H1 (cell line): ENCODE measurements around the gene MARK3. TPM values are rescaled to one million over a fixed set of nuclear protein-coding genes. Genes with fewer than 3 reads are reported as not detected.

Experiments used
- CTCF ChIA-PET: fragments of 300-600 bp; sonication (Branson Sonifier 250); formaldehyde crosslinking; loops from one replicate; lab custom pipeline; 2021; ENCODE audit not compliant: partially characterized antibody; lab: Charles Lee
- POLR2A ChIA-PET: fragments of 300-600 bp; sonication (Branson Sonifier 250); formaldehyde crosslinking; loops from one replicate; lab custom pipeline; 2021; ENCODE audit warnings: inconsistent platforms; ENCODE audit not compliant: partially characterized antibody; lab: Charles Lee
- DNase-seq, 2 experiments: peaks; one replicate each; pipeline versions ENCODE4 v3.0.0 to v3.0.0-alpha.2; 2010 to 2022; ENCODE audit warnings: low spot score in 2 of 2, low read depth in 1 of 2, mixed read lengths in 1 of 2
- FAIRE-seq: peaks from 2 replicates; lab custom pipeline; 2011; peaks lifted over from hg19 to GRCh38; lab: Jason Lieb, UNC
- H2AFZ ChIP-seq: 2 replicates; pipeline ENCODE4 v1.8.1; 2012; ENCODE audit warnings: low read length, inconsistent platforms
- H2AK5ac ChIP-seq: 2 replicates; pipeline ENCODE4 v1.6.1; 2013; ENCODE audit warnings: low read depth, low read length
- H2BK120ac ChIP-seq: replicated peaks from 2 replicates; pipeline ENCODE3; 2013; ENCODE audit warnings: low read depth, low read length, inconsistent platforms
- H2BK12ac ChIP-seq: 2 replicates; pipeline ENCODE4 v1.6.1; 2013; ENCODE audit warnings: low read depth, low read length
- H2BK15ac ChIP-seq: 2 replicates; pipeline ENCODE4 v1.6.1; 2013; ENCODE audit warnings: low read length
- H2BK20ac ChIP-seq: 2 replicates; pipeline ENCODE4 v1.6.1; 2013; ENCODE audit warnings: low read length
- H2BK5ac ChIP-seq: 2 replicates; pipeline ENCODE4 v1.6.1; 2013; ENCODE audit warnings: low read depth, low read length
- H3K14ac ChIP-seq: 2 replicates; pipeline ENCODE4 v1.6.1; 2013; ENCODE audit warnings: inconsistent platforms; ENCODE audit not compliant: insufficient read length
- H3K18ac ChIP-seq: 2 replicates; pipeline ENCODE4 v1.6.1; 2013; ENCODE audit warnings: low read length; ENCODE audit errors: extremely low read depth
- H3K23ac ChIP-seq: 2 replicates; pipeline ENCODE4 v1.6.1; 2013; ENCODE audit warnings: inconsistent platforms; ENCODE audit not compliant: insufficient read length
- H3K23me2 ChIP-seq: 2 replicates; pipeline ENCODE4 v1.6.1; 2013; ENCODE audit warnings: low read depth, low read length
- H3K27ac ChIP-seq: 2 replicates; pipeline ENCODE4 v1.6.1; 2011; ENCODE audit warnings: low read depth, low read length, inconsistent platforms
- H3K27me3 ChIP-seq, 4 experiments: replicated peaks in 1 of 4; 1 replicate in 1 of 4; 2 replicates in 3 of 4; pipeline versions ENCODE4 v1.6.1 to v1.8.1; 2011 to 2013; ENCODE audit warnings: low read length in 3 of 4, mild to moderate bottlenecking in 3 of 4, inconsistent platforms in 2 of 4, mixed read lengths in 2 of 4, moderate library complexity in 1 of 4; ENCODE audit not compliant: control insufficient read depth in 3 of 4, insufficient read depth in 3 of 4; ENCODE audit errors: extremely low read depth in 1 of 4
- H3K36me3 ChIP-seq, 4 experiments: 2 replicates each; pipeline versions ENCODE4 v1.6.1 to v1.8.1; 2011 to 2013; ENCODE audit warnings: mild to moderate bottlenecking in 4 of 4, low read length in 3 of 4, moderate library complexity in 2 of 4, control low read depth in 1 of 4, inconsistent platforms in 1 of 4; ENCODE audit not compliant: insufficient read depth in 4 of 4, control insufficient read depth in 2 of 4
- H3K4ac ChIP-seq: replicated peaks from 2 replicates; pipeline ENCODE3; 2013; ENCODE audit warnings: low read length, low read depth, mixed read lengths, inconsistent platforms; ENCODE audit not compliant: insufficient read length
- H3K4me1 ChIP-seq, 4 experiments: replicated peaks in 1 of 4; 1 replicate in 1 of 4; 2 replicates in 3 of 4; pipeline versions ENCODE4 v1.6.1 to v1.8.1; 2011 to 2013; ENCODE audit warnings: low read length in 3 of 4, inconsistent platforms in 2 of 4, mixed read lengths in 1 of 4; ENCODE audit not compliant: insufficient read depth in 4 of 4, control insufficient read depth in 3 of 4
- H3K4me2 ChIP-seq, 2 experiments: 2 replicates each; pipeline versions ENCODE4 v1.6.1 to v1.8.1; 2011 to 2013; ENCODE audit warnings: low read depth in 2 of 2, low read length in 2 of 2, control low read depth in 1 of 2, inconsistent platforms in 1 of 2, mild to moderate bottlenecking in 1 of 2; ENCODE audit not compliant: insufficient read depth in 1 of 2
- H3K4me3 ChIP-seq, 4 experiments: fragments of 200-600, 300-600 bp in 1 of 4; sonication (generic), shearing (Covaris generic), sonication (Bioruptor Twin) in 1 of 4; 2 replicates each; pipeline versions ENCODE4 v1.5.1 to v1.8.1; 2011 to 2016; ENCODE audit warnings: low read length in 4 of 4, low read depth in 3 of 4, control low read depth in 2 of 4, inconsistent platforms in 2 of 4, mild to moderate bottlenecking in 2 of 4, mixed read lengths in 1 of 4, moderate library complexity in 1 of 4; ENCODE audit not compliant: insufficient read depth in 2 of 4; ENCODE audit errors: extremely low read depth in 1 of 4
- H3K56ac ChIP-seq: replicated peaks from 2 replicates; pipeline ENCODE3; 2013; ENCODE audit warnings: low read depth, mild to moderate bottlenecking, mixed read lengths, low read length, inconsistent platforms; ENCODE audit not compliant: insufficient read length
- H3K79me1 ChIP-seq: 2 replicates; pipeline ENCODE4 v1.6.1; 2013; ENCODE audit warnings: low read depth, low read length, control low read depth
- H3K79me2 ChIP-seq, 2 experiments: 2 replicates each; pipeline versions ENCODE4 v1.6.1 to v1.8.1; 2012 to 2013; ENCODE audit warnings: low read length in 2 of 2, mild to moderate bottlenecking in 2 of 2, inconsistent platforms in 1 of 2; ENCODE audit not compliant: insufficient read depth in 2 of 2, control insufficient read depth in 1 of 2
- H3K9ac ChIP-seq, 4 experiments: replicated peaks in 1 of 4; 1 replicate in 1 of 4; 2 replicates in 3 of 4; pipeline versions ENCODE4 v1.6.1 to v1.8.1; 2011 to 2013; ENCODE audit warnings: low read depth in 3 of 4, low read length in 3 of 4, control low read depth in 2 of 4, mild to moderate bottlenecking in 2 of 4, moderate library complexity in 2 of 4, inconsistent platforms in 1 of 4; ENCODE audit errors: extremely low read depth in 1 of 4
- H3K9me3 ChIP-seq, 2 experiments: 2 replicates each; pipeline versions ENCODE4 v1.6.1 to v1.8.1; 2012 to 2013; ENCODE audit warnings: mild to moderate bottlenecking in 2 of 2, moderate library complexity in 2 of 2, control low read depth in 1 of 2, inconsistent platforms in 1 of 2, low read depth in 1 of 2, low read length in 1 of 2, mixed read lengths in 1 of 2; ENCODE audit not compliant: insufficient read depth in 2 of 2
- H4K20me1 ChIP-seq, 2 experiments: replicated peaks in 1 of 2; 2 replicates each; pipeline versions ENCODE3 to v1.8.1; 2011 to 2013; ENCODE audit warnings: inconsistent platforms in 2 of 2, low read length in 2 of 2, mild to moderate bottlenecking in 1 of 2; ENCODE audit not compliant: insufficient read depth in 2 of 2, control insufficient read depth in 1 of 2
- H4K5ac ChIP-seq: 2 replicates; pipeline ENCODE4 v1.6.1; 2013; ENCODE audit warnings: low read length, low read depth, mixed read lengths, inconsistent platforms; ENCODE audit not compliant: insufficient read length
- H4K8ac ChIP-seq: 2 replicates; pipeline ENCODE4 v1.8.0; 2013; ENCODE audit warnings: mild to moderate bottlenecking, moderate library complexity, low read length, inconsistent platforms; ENCODE audit not compliant: insufficient read depth; ENCODE audit errors: extremely low read depth
- H4K91ac ChIP-seq: replicated peaks from 2 replicates; pipeline ENCODE3; 2013; ENCODE audit warnings: low read length, mixed read lengths, inconsistent platforms; ENCODE audit not compliant: insufficient read length
- ASH2L ChIP-seq: fragments of 200-600, 300-600 bp; sonication (generic); IDR thresholded peaks from one replicate; pipeline ENCODE4 v1.7.1; 2017; ENCODE audit warnings: low read length
- CBX8 ChIP-seq: fragments of 300-800, 300-1000 bp; sonication (generic); IDR thresholded peaks from 2 replicates; pipeline ENCODE4 v1.7.1; 2016; ENCODE audit warnings: low read depth, low read length, borderline replicate concordance
- CEBPB ChIP-seq: IDR thresholded peaks from 2 replicates; pipeline ENCODE4 v1.6.1; 2012; ENCODE audit warnings: low read depth, low read length
- EZH2 ChIP-seq: fragments of 200-600 bp; sonication (generic); IDR thresholded peaks from 2 replicates; pipeline ENCODE4 v1.7.1; 2012; ENCODE audit warnings: low read depth, mild to moderate bottlenecking, moderate library complexity, low read length, inconsistent platforms; ENCODE audit not compliant: severe bottlenecking
- HDAC2 ChIP-seq, 2 experiments: fragments of 300-600 bp in 1 of 2; sonication (generic) in 1 of 2; IDR thresholded peaks; 2 replicates each; pipeline ENCODE4 v1.6.1; 2011 to 2012; ENCODE audit warnings: low read depth in 2 of 2, low read length in 2 of 2, mild to moderate bottlenecking in 2 of 2, moderate library complexity in 2 of 2, borderline replicate concordance in 1 of 2, inconsistent platforms in 1 of 2
- NANOG ChIP-seq: IDR thresholded peaks from 2 replicates; pipeline ENCODE4 v1.6.1; 2011; ENCODE audit warnings: low read length, low read depth, mild to moderate bottlenecking, inconsistent platforms; ENCODE audit not compliant: insufficient read depth, poor library complexity, severe bottlenecking
- POU5F1 ChIP-seq: IDR thresholded peaks from 2 replicates; pipeline ENCODE4 v1.6.1; 2011; ENCODE audit warnings: low read depth, mild to moderate bottlenecking, low read length, moderate library complexity
- RXRA ChIP-seq: IDR thresholded peaks from 2 replicates; pipeline ENCODE4 v1.6.1; 2011; ENCODE audit warnings: low read depth, mild to moderate bottlenecking, low read length, moderate library complexity; ENCODE audit not compliant: insufficient read depth
- TAF7 ChIP-seq: optimal IDR thresholded peaks from 2 replicates; pipeline ENCODE3; 2011; ENCODE audit warnings: low read depth, mild to moderate bottlenecking, inconsistent platforms, low read length, moderate library complexity, borderline replicate concordance
- WGBS, 2 experiments: shearing (Covaris generic) in 1 of 2; methylation state at CpG; one replicate each; pipeline versions ENCODE4 v1.1.6 to v1.1.7; 2013 to 2015; ENCODE audit warnings: low lambda C conversion rate in 2 of 2, mixed read lengths in 2 of 2, inconsistent platforms in 1 of 2, low coverage in 1 of 2, missing lambda C conversion rate in 1 of 2; ENCODE audit not compliant: insufficient replicate concordance in 2 of 2, insufficient coverage in 1 of 2, insufficient read length in 1 of 2; ENCODE audit errors: extremely low coverage in 1 of 2, missing lambda C conversion rate in 1 of 2; 5-methylcytosine and 5-hydroxymethylcytosine counted together
- polyA plus RNA-seq, 7 experiments: library from polyadenylated mRNA; depleted of rRNA in 3 of 7; stranded (reverse) in 5 of 7; unstranded in 2 of 7; fragments of >200 nt in 5 of 7; fragments of 200-250 nt in 2 of 7; gene quantifications; 1 replicate in 5 of 7; 2 replicates in 1 of 7; 4 replicates in 1 of 7; pipeline versions ENCODE4 v1.2.1 to v1.2.3, GENCODE V29; 2011 to 2013; ENCODE audit warnings: missing spikeins in 2 of 7, mixed read lengths in 2 of 7
- total RNA-seq: library from RNA; stranded (reverse); fragmentation: NEBNext Ultra II Directional; extraction: Animal tissue kit (Norgen Biotek cat#: 25700); gene quantifications from 2 replicates; pipeline ENCODE4 v1.2.1, GENCODE V29; 2021
- TF ChIP-seq, protein P1 (sequence below), 3 experiments: IDR thresholded peaks; 1 replicate in 2 of 3; 2 replicates in 1 of 3; pipeline versions ENCODE4 v1.5.1 to v1.6.1; 2011; ENCODE audit warnings: low read length in 3 of 3, mild to moderate bottlenecking in 3 of 3, inconsistent platforms in 2 of 3, low read depth in 1 of 3, moderate library complexity in 1 of 3; ENCODE audit not compliant: insufficient read depth in 1 of 3; ENCODE audit errors: control extremely low read depth in 1 of 3

MARK3 gene
- total and polyA plus RNA-seq, 2 of the 8 experiments (the other 6 are each of a cell fraction or from before 2014, with no cell fraction given): 39.4 to 76.9 TPM

DNA sequence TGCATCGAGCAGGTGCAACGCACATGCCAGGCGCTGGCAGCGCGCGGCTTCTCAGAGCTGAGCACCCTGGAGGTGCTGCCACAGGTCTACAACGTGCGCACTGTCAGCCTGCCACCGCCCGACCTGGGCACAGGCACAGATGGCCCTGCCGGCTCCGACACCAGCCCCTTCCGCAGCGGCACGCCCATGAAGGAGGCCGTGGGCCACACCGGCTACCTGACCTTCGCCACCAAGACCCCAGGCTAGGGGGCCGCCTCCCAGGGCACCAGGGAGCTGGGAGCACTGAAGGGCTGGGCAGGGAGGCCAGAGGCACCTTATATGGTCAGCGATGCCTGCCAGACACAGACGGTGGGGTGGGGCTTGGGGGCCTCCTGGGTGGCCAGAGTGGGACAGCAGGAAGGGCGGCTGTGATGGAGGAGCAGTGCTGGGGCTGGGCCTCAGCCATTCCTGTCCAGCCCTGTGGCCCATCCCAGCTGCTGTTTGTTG lies 149.4 kb downstream of the MARK3 start:
- H3K4me1 ChIP-seq: peaks cover 0 to 6% (median 5%) of the 10 kb centered on the region in 4 experiments; a peak in 6 of 7 replicates
- H4K20me1 ChIP-seq: peaks cover 13 to 49% of the 10 kb centered on the region in 2 experiments
- H2AFZ ChIP-seq: no peak overlapping the region
- DNase-seq: no peak
- no peaks in the 10 kb centered on the region for H3K9me3 ChIP-seq
- no peaks in the 10 kb centered on the region; a peak in 2 of 7 replicates for H3K27me3 ChIP-seq
- H3K27ac ChIP-seq: no peak overlapping the region
- H2BK120ac ChIP-seq: no peak overlapping the region
- H3K36me3 ChIP-seq: peaks cover 0 to 17% (median 1%) of the 10 kb centered on the region in 4 experiments; a peak in 3 of 8 replicates
- H4K5ac ChIP-seq: no peak overlapping the region
- 94% methylated on average over 22 of the region's 22 CpGs; no CpG with 5 or more reads in 1 of the 2 experiments for WGBS, 2 experiments
- ChIA-PET CTCF (interaction anchor here (12.5 to 28.8 kb wide), 2 partner anchors 12 to 25 kb away, joined by 230 to 921 read pairs; partner anchors contain the start of gene CKB), POLR2A (interaction anchor here (1.8 to 29.8 kb wide), 4 partner anchors 6 to 19 kb away, joined by 4 to 844 read pairs (median 74); partner anchors contain the start of gene CKB)
- peaks cover 23% of the 10 kb centered on the region for H3K79me1 ChIP-seq
- no peak overlapping the region for H3K4me3 ChIP-seq
- H3K56ac ChIP-seq: no peak overlapping the region
- H2AK5ac ChIP-seq: no peak overlapping the region
- FAIRE-seq: no peak
- no peak overlapping the region for H2BK15ac ChIP-seq
- H3K4ac ChIP-seq: no peak overlapping the region
- no peak overlapping the region for H3K9ac ChIP-seq
- no peak overlapping the region for H2BK20ac ChIP-seq
- no peak overlapping the region for H2BK12ac ChIP-seq
- peak overlapping the region; percentile 5; the same call in 1 of the 2 replicates for H4K8ac ChIP-seq
- H3K23ac ChIP-seq: no peak overlapping the region
- H3K23me2 ChIP-seq: peaks cover 2% of the 10 kb centered on the region; the same call in 1 of the 2 replicates
- H4K91ac ChIP-seq: no peak overlapping the region
- H3K4me2 ChIP-seq: no peak overlapping the region
- H2BK5ac ChIP-seq: no peak overlapping the region
- H3K18ac ChIP-seq: no peak overlapping the region
- H3K14ac ChIP-seq: no peak overlapping the region
- peaks cover 3 to 15% of the 10 kb centered on the region in 2 experiments; a peak in 3 of 4 replicates for H3K79me2 ChIP-seq
- TF ChIP-seq, protein P1, sequence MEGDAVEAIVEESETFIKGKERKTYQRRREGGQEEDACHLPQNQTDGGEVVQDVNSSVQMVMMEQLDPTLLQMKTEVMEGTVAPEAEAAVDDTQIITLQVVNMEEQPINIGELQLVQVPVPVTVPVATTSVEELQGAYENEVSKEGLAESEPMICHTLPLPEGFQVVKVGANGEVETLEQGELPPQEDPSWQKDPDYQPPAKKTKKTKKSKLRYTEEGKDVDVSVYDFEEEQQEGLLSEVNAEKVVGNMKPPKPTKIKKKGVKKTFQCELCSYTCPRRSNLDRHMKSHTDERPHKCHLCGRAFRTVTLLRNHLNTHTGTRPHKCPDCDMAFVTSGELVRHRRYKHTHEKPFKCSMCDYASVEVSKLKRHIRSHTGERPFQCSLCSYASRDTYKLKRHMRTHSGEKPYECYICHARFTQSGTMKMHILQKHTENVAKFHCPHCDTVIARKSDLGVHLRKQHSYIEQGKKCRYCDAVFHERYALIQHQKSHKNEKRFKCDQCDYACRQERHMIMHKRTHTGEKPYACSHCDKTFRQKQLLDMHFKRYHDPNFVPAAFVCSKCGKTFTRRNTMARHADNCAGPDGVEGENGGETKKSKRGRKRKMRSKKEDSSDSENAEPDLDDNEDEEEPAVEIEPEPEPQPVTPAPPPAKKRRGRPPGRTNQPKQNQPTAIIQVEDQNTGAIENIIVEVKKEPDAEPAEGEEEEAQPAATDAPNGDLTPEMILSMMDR (IDR thresholded peaks at IDR 0.05; ENCODE audit: control extremely low read depth in 1 of 3, insufficient read depth in 1 of 3, low read depth in 1 of 3, low read length in 3 of 3): no peak
- TF ChIP-seq EZH2 (no peak), CEBPB (no peak), TAF7 (no peak), ASH2L (no peak), POU5F1 (no peak), CBX8 (no peak), NANOG (no peak), HDAC2 (IDR thresholded peaks at IDR 0.05; ENCODE audit: borderline replicate concordance in 1 of 2, low read depth in 2 of 2, low read length in 2 of 2) (no peak), RXRA (no peak)
